ENCODE data around the gene AGRN.

AGRN gene

DNA sequence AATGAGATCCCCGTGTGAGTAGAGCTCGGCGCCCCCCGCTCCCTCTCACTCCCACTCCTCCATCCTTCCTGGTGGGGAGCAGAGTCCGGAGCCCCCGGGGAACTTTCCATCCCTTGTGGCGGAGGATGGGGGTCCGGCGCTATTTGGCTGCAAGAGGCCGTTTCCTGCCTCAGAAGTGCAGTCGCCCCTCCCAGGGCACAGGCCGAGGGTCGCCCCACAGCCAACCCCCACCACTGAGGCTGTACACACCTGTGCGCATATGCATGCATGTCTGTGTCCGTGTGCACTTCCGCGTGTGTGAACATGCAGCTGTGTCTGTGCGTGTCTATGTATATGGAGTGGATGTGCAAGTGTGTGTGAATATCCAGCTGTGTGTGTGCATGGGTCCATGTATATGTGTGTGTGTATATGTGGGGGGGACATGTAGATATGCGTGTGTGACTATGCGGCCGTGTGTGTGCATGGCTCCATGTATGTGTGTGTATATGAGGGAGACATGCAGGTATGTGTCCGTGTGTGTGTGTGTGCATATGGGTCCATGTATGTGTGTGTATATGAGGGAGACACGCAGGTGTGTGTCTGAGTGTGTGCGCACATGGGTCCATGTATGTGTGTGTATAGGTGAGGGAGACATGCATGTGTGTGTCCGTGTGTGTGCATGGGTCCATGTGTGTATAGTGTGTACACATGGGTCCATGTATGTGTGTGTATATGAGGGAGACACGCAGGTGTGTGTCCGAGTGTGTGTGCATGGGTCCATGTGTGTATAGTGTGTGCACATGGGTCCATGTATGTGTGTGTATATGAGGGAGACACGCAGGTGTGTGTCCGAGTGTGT is 32.3 kb downstream of the AGRN start:
- H3K27ac Mint-ChIP-seq: no peak overlapping the region
- no peaks in the 10 kb centered on the region for H3K9me3 Mint-ChIP-seq
- peaks cover 26% of the 10 kb centered on the region for H3K36me3 Mint-ChIP-seq (ENCODE audit: low read depth)
- H3K4me3 Mint-ChIP-seq: no peak overlapping the region
- H3K4me1 Mint-ChIP-seq: no peaks in the 10 kb centered on the region
- H3K27me3 Mint-ChIP-seq (ENCODE audit: low read depth): peaks cover 14% of the 10 kb centered on the region
- TF ChIP-seq, protein P1, sequence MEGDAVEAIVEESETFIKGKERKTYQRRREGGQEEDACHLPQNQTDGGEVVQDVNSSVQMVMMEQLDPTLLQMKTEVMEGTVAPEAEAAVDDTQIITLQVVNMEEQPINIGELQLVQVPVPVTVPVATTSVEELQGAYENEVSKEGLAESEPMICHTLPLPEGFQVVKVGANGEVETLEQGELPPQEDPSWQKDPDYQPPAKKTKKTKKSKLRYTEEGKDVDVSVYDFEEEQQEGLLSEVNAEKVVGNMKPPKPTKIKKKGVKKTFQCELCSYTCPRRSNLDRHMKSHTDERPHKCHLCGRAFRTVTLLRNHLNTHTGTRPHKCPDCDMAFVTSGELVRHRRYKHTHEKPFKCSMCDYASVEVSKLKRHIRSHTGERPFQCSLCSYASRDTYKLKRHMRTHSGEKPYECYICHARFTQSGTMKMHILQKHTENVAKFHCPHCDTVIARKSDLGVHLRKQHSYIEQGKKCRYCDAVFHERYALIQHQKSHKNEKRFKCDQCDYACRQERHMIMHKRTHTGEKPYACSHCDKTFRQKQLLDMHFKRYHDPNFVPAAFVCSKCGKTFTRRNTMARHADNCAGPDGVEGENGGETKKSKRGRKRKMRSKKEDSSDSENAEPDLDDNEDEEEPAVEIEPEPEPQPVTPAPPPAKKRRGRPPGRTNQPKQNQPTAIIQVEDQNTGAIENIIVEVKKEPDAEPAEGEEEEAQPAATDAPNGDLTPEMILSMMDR (IDR thresholded peaks at IDR 0.05; ENCODE audit: unreplicated experiment in 3 of 3): no peak

DNA sequence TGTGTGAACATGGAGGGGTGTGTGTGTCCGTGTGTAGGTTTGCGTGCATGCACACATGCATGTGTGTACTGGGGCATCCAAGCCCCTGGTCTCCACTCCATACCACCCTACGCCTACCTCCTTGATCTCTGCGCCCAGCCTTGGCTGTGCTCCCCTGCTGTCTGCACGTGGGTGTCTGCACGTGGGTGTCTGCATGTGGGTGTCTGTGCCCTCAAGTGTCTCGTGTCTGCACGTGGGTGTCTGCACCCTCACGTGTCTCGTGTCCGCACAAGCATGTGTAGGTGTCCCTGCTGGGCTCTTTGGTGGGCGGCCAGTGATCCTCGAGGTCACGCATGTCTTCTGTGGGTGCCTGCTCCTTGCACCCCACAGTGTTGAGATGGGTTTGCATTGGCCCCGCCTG is 33.1 kb downstream of the AGRN start:
- peaks cover 22% of the 10 kb centered on the region for H3K27me3 Mint-ChIP-seq (ENCODE audit: low read depth)
- H3K4me1 Mint-ChIP-seq: no peaks in the 10 kb centered on the region
- H3K36me3 Mint-ChIP-seq (ENCODE audit: low read depth): peaks cover 25% of the 10 kb centered on the region
- TF ChIP-seq, protein P1 (IDR thresholded peaks at IDR 0.05; ENCODE audit: unreplicated experiment in 3 of 3): no peak
- no peaks in the 10 kb centered on the region for H3K9me3 Mint-ChIP-seq
- no peak overlapping the region for H3K27ac Mint-ChIP-seq
- H3K4me3 Mint-ChIP-seq: no peak overlapping the region

- H3K27ac Mint-ChIP-seq: no peak overlapping the region
- peaks cover 25% of the 10 kb centered on the region for H3K36me3 Mint-ChIP-seq (ENCODE audit: low read depth)
- H3K4me3 Mint-ChIP-seq: no peak overlapping the region
- H3K4me1 Mint-ChIP-seq: no peaks in the 10 kb centered on the region
- H3K9me3 Mint-ChIP-seq: no peaks in the 10 kb centered on the region
- TF ChIP-seq, protein P1 (IDR thresholded peaks at IDR 0.05; ENCODE audit: unreplicated experiment in 3 of 3): no peak
- H3K27me3 Mint-ChIP-seq (ENCODE audit: low read depth): peaks cover 28% of the 10 kb centered on the region
Observed at GRCh38 chr1:1053682-1054081, 33.8 kb downstream of the AGRN start.

DNA sequence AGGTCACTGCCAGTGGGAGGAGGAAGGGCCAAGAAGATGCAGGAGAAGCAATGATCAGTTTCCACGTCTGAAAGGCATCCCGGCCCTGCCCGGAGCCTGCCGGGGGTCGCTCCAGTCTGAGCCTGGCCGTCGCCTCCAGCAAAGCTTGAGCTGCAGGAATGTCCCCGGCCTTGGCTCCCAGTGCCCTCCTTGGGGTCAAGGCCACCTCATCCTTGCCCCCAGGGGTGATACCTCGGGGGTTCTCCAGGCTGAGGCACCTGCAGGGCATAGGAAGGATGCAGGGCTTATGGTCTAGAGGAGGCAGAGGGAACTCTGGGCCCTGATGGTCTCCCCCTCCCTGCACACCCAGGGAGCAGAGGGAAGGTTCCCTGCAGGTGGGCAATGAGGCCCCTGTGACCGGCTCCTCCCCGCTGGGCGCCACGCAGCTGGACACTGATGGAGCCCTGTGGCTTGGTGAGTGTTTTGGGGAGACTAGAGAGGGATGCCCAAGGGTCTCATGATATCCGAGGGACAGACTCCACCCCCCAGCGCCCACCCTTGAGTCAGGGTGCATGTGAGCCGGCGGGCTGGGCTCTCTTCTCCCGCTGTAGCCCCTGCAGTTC is 34.3 kb downstream of the AGRN start:
- H3K4me3 Mint-ChIP-seq: no peak overlapping the region
- peaks cover 33% of the 10 kb centered on the region for H3K27me3 Mint-ChIP-seq (ENCODE audit: low read depth)
- no peaks in the 10 kb centered on the region for H3K4me1 Mint-ChIP-seq
- TF ChIP-seq, protein P1 (IDR thresholded peaks at IDR 0.05; ENCODE audit: unreplicated experiment in 3 of 3): no peak
- no peak overlapping the region for H3K27ac Mint-ChIP-seq
- H3K9me3 Mint-ChIP-seq: no peaks in the 10 kb centered on the region
- peaks cover 25% of the 10 kb centered on the region for H3K36me3 Mint-ChIP-seq (ENCODE audit: low read depth)

- H3K36me3 Mint-ChIP-seq (ENCODE audit: low read depth): peaks cover 25% of the 10 kb centered on the region
Observed at GRCh38 chr1:1054971-1055370, 35.1 kb downstream of the AGRN start.

More at GRCh38 chr1:1054971-1055370, 35.1 kb downstream of the AGRN start:
- no peak overlapping the region for H3K27ac Mint-ChIP-seq
- H3K4me1 Mint-ChIP-seq: no peaks in the 10 kb centered on the region
- peaks cover 35% of the 10 kb centered on the region for H3K27me3 Mint-ChIP-seq (ENCODE audit: low read depth)
- no peaks in the 10 kb centered on the region for H3K9me3 Mint-ChIP-seq
- TF ChIP-seq, protein P1 (IDR thresholded peaks at IDR 0.05; ENCODE audit: unreplicated experiment in 3 of 3): no peak
- H3K4me3 Mint-ChIP-seq: no peak overlapping the region

Measured in nephron (organoid).